SK-N-SH (cell line): ENCODE measurements around the gene SFXN1.

ENCODE experiments used
- CTCF ChIP-seq: fragments of 200-600 bp; sonication (generic); IDR thresholded peaks from 2 replicates; pipeline ENCODE4 v1.6.1; 2017; ENCODE audit warnings: antibody characterized with exemption, mild to moderate bottlenecking, moderate library complexity
- EP300 ChIP-seq, 2 experiments: IDR thresholded peaks; 2 replicates each; pipeline versions ENCODE4 v1.4.0 to v1.6.1; 2012; ENCODE audit warnings: borderline replicate concordance in 1 of 2, low read depth in 1 of 2, low read length in 1 of 2
- GATA2 ChIP-seq: sonication (generic); formaldehyde crosslinking; IDR thresholded peaks from 2 replicates; pipeline ENCODE4 v1.5.0; 2020; ENCODE audit warnings: mild to moderate bottlenecking, missing genetic modification reagents
- MXI1 ChIP-seq: IDR thresholded peaks from 2 replicates; pipeline ENCODE4 v1.6.1; 2012; ENCODE audit warnings: mild to moderate bottlenecking, low read depth, low read length, improper control_type of control experiment
- PBX3 ChIP-seq: IDR thresholded peaks from 2 replicates; pipeline ENCODE4; 2012
- REST ChIP-seq: IDR thresholded peaks from 2 replicates; pipeline ENCODE4 v1.6.1; 2012; ENCODE audit warnings: mild to moderate bottlenecking, low read depth, low read length, moderate library complexity
- SMC3 ChIP-seq: IDR thresholded peaks from 2 replicates; pipeline ENCODE4 v1.6.1; 2012; ENCODE audit warnings: low read depth, low read length, improper control_type of control experiment

- TF ChIP-seq REST (no peak), CTCF (no peak), PBX3 (no peak), EP300 (IDR thresholded peaks at IDR 0.05; ENCODE audit: borderline replicate concordance in 1 of 2, low read depth in 1 of 2, low read length in 1 of 2) (no peak), SMC3 (no peak), MXI1 (no peak), GATA2 (CRISPR knock-in tag) (no peak)
Measured at GRCh38 chr5:175443514-175444059, 34.8 kb upstream of the SFXN1 start.
